Left ventricle myocardium inferior (tissue), 1 donor: ENCODE results near the gene YJEFN3. TPM values are rescaled to one million over a fixed set of nuclear protein-coding genes. Genes with fewer than 3 reads are reported as not detected.
A peak's percentile ranks its signal among the peaks of the same experiment; 100 is the strongest.

Experiments
- DNase-seq: peaks from one replicate; pipeline ENCODE4 v3.0.0-alpha.2; 2020
- H3K27ac ChIP-seq: fragments of 200-600 bp; replicated peaks from 2 replicates; pipeline ENCODE4 v1.8.0; 2021
- H3K27me3 ChIP-seq: fragments of 200-600 bp; 2 replicates; pipeline ENCODE4 v1.8.0; 2021; ENCODE audit warnings: low read depth
- H3K36me3 ChIP-seq: fragments of 200-600 bp; 2 replicates; pipeline ENCODE4 v1.8.0; 2021
- H3K4me1 ChIP-seq: fragments of 200-600 bp; 2 replicates; pipeline ENCODE4 v1.8.0; 2021
- H3K4me3 ChIP-seq: fragments of 200-600 bp; 2 replicates; pipeline ENCODE4 v1.8.0; 2021; ENCODE audit warnings: mild to moderate bottlenecking, moderate library complexity
- H3K9me3 ChIP-seq: fragments of 200-600 bp; replicated peaks from 2 replicates; pipeline ENCODE4 v1.8.0; 2021
- CTCF ChIP-seq: fragments of 200-600 bp; IDR thresholded peaks from 2 replicates; pipeline ENCODE4 v1.8.0; 2021; ENCODE audit warnings: antibody characterized with exemption, mild to moderate bottlenecking, borderline replicate concordance
- intact Hi-C: fragments of 100-400 bp; cut with micrococcal nuclease; formaldehyde crosslinking; loops from one replicate; pipeline ENCODE4 v1.11.0; 2022
- total RNA-seq: library from RNA; stranded (reverse); fragmentation: NEBNext Ultra II Directional; extraction: Animal tissue kit (Norgen Biotek cat#: 25700); gene quantifications from one replicate; pipeline ENCODE4 v1.2.1, GENCODE V29; 2021
- donor health status: DM: no; HTN: yes; CAD: no; lungs with severe emphysema.

Gene YJEFN3
- total RNA-seq, 1 donor from 2014 or later, result 7.8 TPM

GRCh38 chr19:19549804-19550464, 21.2 kb downstream of the YJEFN3 start:
- H3K4me1 ChIP-seq, result peaks cover 26% of the 10 kb centered on the region
- TF ChIP-seq CTCF, result no peak
- H3K36me3 ChIP-seq, result no peaks in the 10 kb centered on the region
- H3K27me3 ChIP-seq, result peaks cover 62% of the 10 kb centered on the region
- intact Hi-C loops, result no loop called here
- DNase-seq, result no peak
- peaks cover 4% of the 10 kb centered on the region for H3K9me3 ChIP-seq
- no peak overlapping the region for H3K4me3 ChIP-seq
- peak overlapping the region; percentile 40 for H3K27ac ChIP-seq

- Histone ChIP-seq H3K36me3 (no peaks in the 10 kb centered on the region), H3K4me3 (no peak overlapping the region), H3K9me3 (peaks cover 4% of the 10 kb centered on the region), H3K27me3 (peaks cover 58% of the 10 kb centered on the region), H3K27ac (no peak overlapping the region), H3K4me1 (peaks cover 26% of the 10 kb centered on the region)
- intact Hi-C loops, result no loop called here
- DNase-seq, result no peak
- TF ChIP-seq CTCF, result no peak
These were observed 21.8 kb downstream of the YJEFN3 start for GRCh38 chr19:19550485-19550929.

GRCh38 chr19:19550972-19551852, 22.5 kb downstream of the YJEFN3 start:
- H3K4me1 ChIP-seq, result peaks cover 26% of the 10 kb centered on the region
- intact Hi-C loops, result no loop called here
- DNase-seq, result no peak
- no peak for TF ChIP-seq CTCF
- no peak overlapping the region for H3K4me3 ChIP-seq
- H3K27ac ChIP-seq, result no peak overlapping the region
- peaks cover 4% of the 10 kb centered on the region for H3K9me3 ChIP-seq
- H3K27me3 ChIP-seq, result peaks cover 52% of the 10 kb centered on the region
- H3K36me3 ChIP-seq, result no peaks in the 10 kb centered on the region

- Histone ChIP-seq H3K27me3 (peaks cover 48% of the 10 kb centered on the region), H3K9me3 (peaks cover 4% of the 10 kb centered on the region), H3K36me3 (no peaks in the 10 kb centered on the region), H3K4me3 (no peak overlapping the region), H3K27ac (no peak overlapping the region), H3K4me1 (peaks cover 26% of the 10 kb centered on the region)
- intact Hi-C loops, result no loop called here
- no peak for TF ChIP-seq CTCF
- DNase-seq, result no peak
These were observed 23.1 kb downstream of the YJEFN3 start for GRCh38 chr19:19551853-19552192.

- Histone ChIP-seq H3K36me3 (no peaks in the 10 kb centered on the region), H3K9me3 (peaks cover 4% of the 10 kb centered on the region), H3K4me1 (peaks cover 18% of the 10 kb centered on the region), H3K27ac (no peak overlapping the region), H3K27me3 (peaks cover 38% of the 10 kb centered on the region), H3K4me3 (no peak overlapping the region)
- intact Hi-C loops, result no loop called here
- DNase-seq, result no peak
- TF ChIP-seq CTCF, result peak; percentile 66
These were observed 24.1 kb downstream of the YJEFN3 start for GRCh38 chr19:19552798-19553197.
